Esophagus muscularis mucosa (tissue), 3 donors: ENCODE results near the gene GPR85.

Experiments used
- POLR2A ChIP-seq: fragments of 450-650 bp; IDR thresholded peaks from one replicate; pipeline ENCODE4 v1.6.1; 2017; ENCODE audit warnings: antibody characterized with exemption, moderate library complexity, mild to moderate bottlenecking, low read depth
- POLR2AphosphoS5 ChIP-seq, 2 donors: sonication (generic); formaldehyde crosslinking; IDR thresholded peaks; one replicate each; pipeline ENCODE4 v1.6.1; 2017; ENCODE audit warnings: antibody characterized with exemption in 2 of 2
- TF ChIP-seq, protein P1 (sequence below), 3 experiments: fragments of 200-600 bp in 2 of 3; fragments of 450-650 bp in 1 of 3; sonication (generic) in 2 of 3; IDR thresholded peaks; one replicate each; pipeline ENCODE4 v1.5.1; 2017 to 2019; ENCODE audit warnings: antibody characterized with exemption in 3 of 3, mild to moderate bottlenecking in 2 of 3, moderate library complexity in 1 of 3

GRCh38 chr7:113083816-113084495, 2.7 kb downstream of the GPR85 start:
- no peak for TF ChIP-seq POLR2AphosphoS5 (IDR thresholded peaks at IDR 0.05)
- no peak for TF ChIP-seq POLR2A
- TF ChIP-seq, protein P1, sequence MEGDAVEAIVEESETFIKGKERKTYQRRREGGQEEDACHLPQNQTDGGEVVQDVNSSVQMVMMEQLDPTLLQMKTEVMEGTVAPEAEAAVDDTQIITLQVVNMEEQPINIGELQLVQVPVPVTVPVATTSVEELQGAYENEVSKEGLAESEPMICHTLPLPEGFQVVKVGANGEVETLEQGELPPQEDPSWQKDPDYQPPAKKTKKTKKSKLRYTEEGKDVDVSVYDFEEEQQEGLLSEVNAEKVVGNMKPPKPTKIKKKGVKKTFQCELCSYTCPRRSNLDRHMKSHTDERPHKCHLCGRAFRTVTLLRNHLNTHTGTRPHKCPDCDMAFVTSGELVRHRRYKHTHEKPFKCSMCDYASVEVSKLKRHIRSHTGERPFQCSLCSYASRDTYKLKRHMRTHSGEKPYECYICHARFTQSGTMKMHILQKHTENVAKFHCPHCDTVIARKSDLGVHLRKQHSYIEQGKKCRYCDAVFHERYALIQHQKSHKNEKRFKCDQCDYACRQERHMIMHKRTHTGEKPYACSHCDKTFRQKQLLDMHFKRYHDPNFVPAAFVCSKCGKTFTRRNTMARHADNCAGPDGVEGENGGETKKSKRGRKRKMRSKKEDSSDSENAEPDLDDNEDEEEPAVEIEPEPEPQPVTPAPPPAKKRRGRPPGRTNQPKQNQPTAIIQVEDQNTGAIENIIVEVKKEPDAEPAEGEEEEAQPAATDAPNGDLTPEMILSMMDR (IDR thresholded peaks at IDR 0.05): no peak
